HepG2 (cell line): ENCODE data around the gene AGBL1. TPM values are rescaled to one million over a fixed set of nuclear protein-coding genes. Genes with fewer than 3 reads are reported as not detected.

Experiments used
- ATAC-seq: fragments of 200-7000 bp; cut with Tn5 transposase; 3 replicates; pipeline ENCODE4 v1.9.1; 2020; ENCODE audit warnings: mild to moderate bottlenecking, moderate library complexity
- BruUV-seq: library from RNA; stranded (reverse); fragments of 400-500 nt; replicated peaks from 2 replicates; lab custom pipeline; 2021; lab: Mats Ljungman, UMichigan
- CTCF ChIA-PET: fragments of 300-600 bp; formaldehyde crosslinking; extraction: SDS; loops from one replicate; lab custom pipeline; 2021; ENCODE audit warnings: low total read pairs, inconsistent platforms, low intra/inter-chr PET ratio; lab: Yijun Ruan, JAX
- POLR2A ChIA-PET: fragments of 350-600 bp; sonication (Branson Sonifier 250); formaldehyde crosslinking; loops from one replicate; lab custom pipeline; 2020; ENCODE audit warnings: antibody characterized with exemption, inconsistent platforms; lab: Yijun Ruan, JAX
- DNase-seq: peaks from one replicate; pipeline ENCODE4 v3.0.0-alpha.2; 2015; ENCODE audit warnings: low spot score
- FAIRE-seq: peaks from 3 replicates; lab custom pipeline; 2011; peaks lifted over from hg19 to GRCh38; lab: Jason Lieb, UNC
- H2AFZ ChIP-seq: one replicate; pipeline ENCODE4 v1.6.1; 2011; ENCODE audit warnings: low read length, inconsistent platforms
- H3K27ac ChIP-seq: fragments of 300-600 bp; 3 replicates; pipeline ENCODE4 v1.8.0; 2011; ENCODE audit warnings: mixed run types, mild to moderate bottlenecking, mixed read lengths, low read length, inconsistent platforms; ENCODE audit not compliant: insufficient read depth; ENCODE audit errors: extremely low read length
- H3K27me3 ChIP-seq, 2 experiments: fragments of 200-600 bp in 1 of 2; 2 replicates in 1 of 2; 3 replicates in 1 of 2; pipeline versions ENCODE4 v1.6.0 to v1.8.0; 2011; ENCODE audit warnings: low read length in 2 of 2, mild to moderate bottlenecking in 2 of 2, moderate library complexity in 2 of 2, inconsistent platforms in 1 of 2; ENCODE audit not compliant: insufficient read depth in 2 of 2, control insufficient read depth in 1 of 2
- H3K36me3 ChIP-seq, 2 experiments: fragments of 200-600 bp in 1 of 2; replicated peaks in 1 of 2; 2 replicates in 1 of 2; 3 replicates in 1 of 2; pipeline versions ENCODE4 v1.5.1 to v1.8.0; 2011; ENCODE audit warnings: low read length in 2 of 2, inconsistent platforms in 1 of 2; ENCODE audit not compliant: insufficient read depth in 2 of 2, control insufficient read depth in 1 of 2
- H3K4me1 ChIP-seq: 2 replicates; pipeline ENCODE4 v1.5.1; 2012; ENCODE audit warnings: low read length, inconsistent platforms; ENCODE audit not compliant: insufficient read depth
- H3K4me2 ChIP-seq: 2 replicates; pipeline ENCODE4 v1.6.0; 2011; ENCODE audit warnings: low read depth, low read length, inconsistent platforms
- H3K4me3 ChIP-seq, 3 experiments: fragments of 200-600 bp in 1 of 3; sonication (generic), shearing (Covaris generic) in 1 of 3; replicated peaks in 1 of 3; 2 replicates each; pipeline ENCODE4 v1.5.1; 2011 to 2016; ENCODE audit warnings: low read length in 3 of 3, inconsistent platforms in 2 of 3, low read depth in 2 of 3, mild to moderate bottlenecking in 2 of 3, control low read depth in 1 of 3, mixed read lengths in 1 of 3; ENCODE audit not compliant: insufficient read depth in 1 of 3
- H3K79me2 ChIP-seq: one replicate; pipeline ENCODE4 v1.6.1; 2011; ENCODE audit warnings: low read length, inconsistent platforms; ENCODE audit not compliant: insufficient read depth
- H3K9ac ChIP-seq: 2 replicates; pipeline ENCODE4 v1.6.0; 2011; ENCODE audit warnings: mild to moderate bottlenecking, low read depth, low read length, inconsistent platforms; ENCODE audit not compliant: insufficient read depth
- H3K9me3 ChIP-seq: 2 replicates; pipeline ENCODE4 v1.5.1; 2012; ENCODE audit warnings: mild to moderate bottlenecking, low read length
- H4K20me1 ChIP-seq: 2 replicates; pipeline ENCODE4 v1.6.0; 2011; ENCODE audit warnings: inconsistent platforms, mild to moderate bottlenecking, low read length, moderate library complexity; ENCODE audit not compliant: insufficient read depth
- ARNT ChIP-seq: fragments of 450-650 bp; IDR thresholded peaks from 2 replicates; pipeline ENCODE4 v1.6.1; 2017
- BRCA1 ChIP-seq: sonication (generic); formaldehyde crosslinking; IDR thresholded peaks from 2 replicates; pipeline ENCODE4 v1.4.0; 2020; ENCODE audit warnings: missing genetic modification reagents
- GMEB2 ChIP-seq: IDR thresholded peaks from 2 replicates; pipeline ENCODE4 v1.6.1; 2016; ENCODE audit warnings: missing biosample characterization, missing genetic modification reagents, low read depth
- SMAD1 ChIP-seq: sonication (generic); formaldehyde crosslinking; IDR thresholded peaks from 2 replicates; pipeline ENCODE4 v1.4.0; 2020; ENCODE audit warnings: missing genetic modification reagents, low read depth, mild to moderate bottlenecking, borderline replicate concordance
- SRF ChIP-seq: IDR thresholded peaks from 2 replicates; pipeline ENCODE4 v1.6.1; 2011; ENCODE audit warnings: mild to moderate bottlenecking, low read depth, low read length, moderate library complexity
- ZBTB21 ChIP-seq: sonication (generic); formaldehyde crosslinking; IDR thresholded peaks from 2 replicates; pipeline ENCODE4 v1.4.0; 2020; ENCODE audit warnings: missing genetic modification reagents
- ZGPAT ChIP-seq: IDR thresholded peaks from 2 replicates; pipeline ENCODE4 v1.6.1; 2016; ENCODE audit warnings: mild to moderate bottlenecking
- ZNF775 ChIP-seq: sonication (generic); formaldehyde crosslinking; IDR thresholded peaks from 2 replicates; pipeline ENCODE4 v1.4.0; 2020; ENCODE audit warnings: missing genetic modification reagents, mild to moderate bottlenecking, moderate library complexity, borderline replicate concordance
- WGBS: methylation state at CpG from one replicate; pipeline ENCODE4 v1.1.6; 2017; ENCODE audit warnings: low lambda C conversion rate; 5-methylcytosine and 5-hydroxymethylcytosine counted together
- in situ Hi-C: cut with HindIII; loops from 2 replicates; pipeline ENCODE4 v1.10.0; 2017; ENCODE audit warnings: low pct_unique_long_range_greater_than_20kb; ENCODE audit not compliant: extremely low pct_ligation_motif_present
- intact Hi-C: fragments of 100-400 bp; cut with micrococcal nuclease; formaldehyde crosslinking; loops from one replicate; pipeline ENCODE4 v1.10.0; 2022; ENCODE audit not compliant: unreplicated experiment
- polyA plus RNA-seq, 8 experiments: library from polyadenylated mRNA; depleted of rRNA in 3 of 8; stranded (reverse) in 7 of 8; unstranded in 1 of 8; fragments of >200 nt; fragmentation: Illumina TruSeq in 4 of 8; extraction: Trizol in 4 of 8; gene quantifications; 2 replicates each; pipeline versions ENCODE4 v1.2.1 to v1.2.3, GENCODE V29; 2011 to 2016; ENCODE audit warnings: low read depth in 4 of 8, missing spikeins in 1 of 8, mixed read lengths in 1 of 8; ENCODE audit not compliant: insufficient read depth in 1 of 8
- total RNA-seq, 5 experiments: library from RNA; depleted of rRNA; stranded (reverse); fragments of >200 nt; fragmentation: Illumina TruSeq; extraction: Trizol; gene quantifications; 2 replicates each; pipeline ENCODE4 v1.2.3, GENCODE V29; 2016; ENCODE audit warnings: low read depth in 1 of 5
- TF ChIP-seq, protein P1 (sequence below): sonication (generic); formaldehyde crosslinking; IDR thresholded peaks from 2 replicates; pipeline ENCODE4 v1.8.0; 2022; ENCODE audit warnings: missing genetic modification reagents, low read depth, mild to moderate bottlenecking, borderline replicate concordance
- TF ChIP-seq, protein P2 (sequence below): sonication (generic); formaldehyde crosslinking; IDR thresholded peaks from 2 replicates; pipeline ENCODE4 v1.4.0; 2020; ENCODE audit warnings: missing genetic modification reagents, borderline replicate concordance

The AGBL1 gene
- total and polyA plus RNA-seq, 2 of the 13 experiments (the other 11 are each of a cell fraction or from before 2014, with no cell fraction given): 0.01 TPM; not detected in 1

GRCh38 chr15:86973284-86973844 lies 893.7 kb downstream of the AGBL1 start:
- H2AFZ ChIP-seq: no peak overlapping the region
- TF ChIP-seq, protein P1, sequence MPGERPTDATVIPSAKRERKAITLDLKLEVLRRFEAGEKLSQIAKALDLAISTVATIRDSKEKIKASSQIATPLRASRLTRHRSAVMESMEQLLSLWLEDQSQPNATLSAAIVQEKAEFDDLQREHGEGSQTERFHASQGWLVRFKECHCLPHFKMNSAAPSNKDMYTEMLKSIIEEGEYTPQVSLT (CRISPR knock-in tag): no peak
- no peak for TF ChIP-seq ARNT
- no peak for TF ChIP-seq GMEB2
- TF ChIP-seq ZBTB21: no peak
- TF ChIP-seq ZGPAT (CRISPR knock-in tag): no peak
- TF ChIP-seq, protein P2, sequence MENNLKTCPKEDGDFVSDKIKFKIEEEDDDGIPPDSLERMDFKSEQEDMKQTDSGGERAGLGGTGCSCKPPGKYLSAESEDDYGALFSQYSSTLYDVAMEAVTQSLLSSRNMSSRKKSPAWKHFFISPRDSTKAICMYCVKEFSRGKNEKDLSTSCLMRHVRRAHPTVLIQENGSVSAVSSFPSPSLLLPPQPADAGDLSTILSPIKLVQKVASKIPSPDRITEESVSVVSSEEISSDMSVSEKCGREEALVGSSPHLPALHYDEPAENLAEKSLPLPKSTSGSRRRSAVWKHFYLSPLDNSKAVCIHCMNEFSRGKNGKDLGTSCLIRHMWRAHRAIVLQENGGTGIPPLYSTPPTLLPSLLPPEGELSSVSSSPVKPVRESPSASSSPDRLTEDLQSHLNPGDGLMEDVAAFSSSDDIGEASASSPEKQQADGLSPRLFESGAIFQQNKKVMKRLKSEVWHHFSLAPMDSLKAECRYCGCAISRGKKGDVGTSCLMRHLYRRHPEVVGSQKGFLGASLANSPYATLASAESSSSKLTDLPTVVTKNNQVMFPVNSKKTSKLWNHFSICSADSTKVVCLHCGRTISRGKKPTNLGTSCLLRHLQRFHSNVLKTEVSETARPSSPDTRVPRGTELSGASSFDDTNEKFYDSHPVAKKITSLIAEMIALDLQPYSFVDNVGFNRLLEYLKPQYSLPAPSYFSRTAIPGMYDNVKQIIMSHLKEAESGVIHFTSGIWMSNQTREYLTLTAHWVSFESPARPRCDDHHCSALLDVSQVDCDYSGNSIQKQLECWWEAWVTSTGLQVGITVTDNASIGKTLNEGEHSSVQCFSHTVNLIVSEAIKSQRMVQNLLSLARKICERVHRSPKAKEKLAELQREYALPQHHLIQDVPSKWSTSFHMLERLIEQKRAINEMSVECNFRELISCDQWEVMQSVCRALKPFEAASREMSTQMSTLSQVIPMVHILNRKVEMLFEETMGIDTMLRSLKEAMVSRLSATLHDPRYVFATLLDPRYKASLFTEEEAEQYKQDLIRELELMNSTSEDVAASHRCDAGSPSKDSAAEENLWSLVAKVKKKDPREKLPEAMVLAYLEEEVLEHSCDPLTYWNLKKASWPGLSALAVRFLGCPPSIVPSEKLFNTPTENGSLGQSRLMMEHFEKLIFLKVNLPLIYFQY (CRISPR knock-in tag): no peak
- TF ChIP-seq ZNF775: no peak
- TF ChIP-seq BRCA1 (CRISPR knock-in tag): no peak
- no peak for TF ChIP-seq SMAD1 (CRISPR knock-in tag)
- TF ChIP-seq SRF: no peak
- TF ChIP-seq, all 625 proteins: peak for 0
- H3K4me1 ChIP-seq: no peaks in the 10 kb centered on the region
- no peak overlapping the region for H3K9ac ChIP-seq
- WGBS: 41% methylated on average over 2 of the region's 2 CpGs
- ChIA-PET POLR2A (no interaction called here), CTCF (no interaction called here)
- H3K79me2 ChIP-seq: no peaks in the 10 kb centered on the region
- in situ Hi-C loops: no loop called here
- FAIRE-seq (no peak), DNase-seq (no peak), ATAC-seq (no peak)
- peaks cover 67% of the 10 kb centered on the region for H3K9me3 ChIP-seq
- H3K4me3 ChIP-seq: no peak overlapping the region
- H3K27me3 ChIP-seq: no peaks in the 10 kb centered on the region
- H4K20me1 ChIP-seq: no peaks in the 10 kb centered on the region
- H3K27ac ChIP-seq: no peak overlapping the region
- no TSS peak for BruUV-seq
- intact Hi-C loops: no loop called here
- H3K36me3 ChIP-seq: no peaks in the 10 kb centered on the region
- no peak overlapping the region for H3K4me2 ChIP-seq
